ENCODE measurements around the gene TMSB10. TPM values are rescaled to one million over a fixed set of nuclear protein-coding genes. Genes with fewer than 3 reads are reported as not detected.

Gene TMSB10
- total RNA-seq, 1 donor: 3,633 TPM

DNA sequence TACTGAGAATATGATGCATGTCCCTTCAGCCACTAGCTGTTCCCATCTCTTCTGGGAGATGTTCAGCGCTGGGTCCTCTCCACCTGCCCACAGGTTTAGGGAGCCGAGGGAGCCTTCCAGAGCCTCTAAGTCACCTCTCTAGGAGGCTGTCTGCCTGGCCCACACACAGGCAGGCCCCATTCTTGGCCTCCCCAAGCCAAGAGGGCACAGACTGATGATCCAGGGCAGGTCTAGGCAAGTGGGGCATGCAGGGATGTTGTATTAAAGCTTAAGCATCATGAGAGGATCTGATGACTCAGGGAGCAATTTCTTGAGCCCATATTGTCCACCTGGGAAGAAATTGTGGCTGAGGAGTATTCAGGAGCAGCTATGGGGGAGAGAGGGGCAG is 19.9 kb downstream of the TMSB10 start:
- H2AFZ ChIP-seq (ENCODE audit: low read length): no peak overlapping the region
- H3K4me3 ChIP-seq (ENCODE audit: insufficient read depth, low read length): no peak overlapping the region
- peaks cover 23% of the 10 kb centered on the region for H3K4me1 ChIP-seq (ENCODE audit: insufficient read depth, low read length)
- H3K79me2 ChIP-seq (ENCODE audit: insufficient read depth, low read length): no peaks in the 10 kb centered on the region
- H4K20me1 ChIP-seq (ENCODE audit: insufficient read depth, low read length): no peaks in the 10 kb centered on the region
- TF ChIP-seq, protein P1, sequence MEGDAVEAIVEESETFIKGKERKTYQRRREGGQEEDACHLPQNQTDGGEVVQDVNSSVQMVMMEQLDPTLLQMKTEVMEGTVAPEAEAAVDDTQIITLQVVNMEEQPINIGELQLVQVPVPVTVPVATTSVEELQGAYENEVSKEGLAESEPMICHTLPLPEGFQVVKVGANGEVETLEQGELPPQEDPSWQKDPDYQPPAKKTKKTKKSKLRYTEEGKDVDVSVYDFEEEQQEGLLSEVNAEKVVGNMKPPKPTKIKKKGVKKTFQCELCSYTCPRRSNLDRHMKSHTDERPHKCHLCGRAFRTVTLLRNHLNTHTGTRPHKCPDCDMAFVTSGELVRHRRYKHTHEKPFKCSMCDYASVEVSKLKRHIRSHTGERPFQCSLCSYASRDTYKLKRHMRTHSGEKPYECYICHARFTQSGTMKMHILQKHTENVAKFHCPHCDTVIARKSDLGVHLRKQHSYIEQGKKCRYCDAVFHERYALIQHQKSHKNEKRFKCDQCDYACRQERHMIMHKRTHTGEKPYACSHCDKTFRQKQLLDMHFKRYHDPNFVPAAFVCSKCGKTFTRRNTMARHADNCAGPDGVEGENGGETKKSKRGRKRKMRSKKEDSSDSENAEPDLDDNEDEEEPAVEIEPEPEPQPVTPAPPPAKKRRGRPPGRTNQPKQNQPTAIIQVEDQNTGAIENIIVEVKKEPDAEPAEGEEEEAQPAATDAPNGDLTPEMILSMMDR (IDR thresholded peaks at IDR 0.05; ENCODE audit: extremely low read depth, low read depth, low read length): no peak
- no peak overlapping the region for H3K27ac ChIP-seq (ENCODE audit: low read depth, low read length)
- H3K4me2 ChIP-seq (ENCODE audit: insufficient read depth, low read length): peak overlapping the region; percentile 87
- no peaks in the 10 kb centered on the region for H3K36me3 ChIP-seq (ENCODE audit: insufficient read depth, low read length)
- H3K9me3 ChIP-seq (ENCODE audit: low read depth, low read length): no peaks in the 10 kb centered on the region
- H3K27me3 ChIP-seq (ENCODE audit: insufficient read depth, low read length): no peaks in the 10 kb centered on the region
- no peak for DNase-seq (ENCODE audit: insufficient read length, low spot score, missing footprints)

GRCh38 chr2:84925724-84926376 is 20.4 kb downstream of the TMSB10 start:
- Histone ChIP-seq H3K4me1 (ENCODE audit: insufficient read depth, low read length) (peaks cover 20% of the 10 kb centered on the region), H3K4me3 (ENCODE audit: insufficient read depth, low read length) (peak overlapping the region; percentile 73), H3K27ac (ENCODE audit: low read depth, low read length) (no peak overlapping the region), H3K27me3 (ENCODE audit: insufficient read depth, low read length) (no peaks in the 10 kb centered on the region), H2AFZ (ENCODE audit: low read length) (peak overlapping the region; percentile 84), H3K79me2 (ENCODE audit: insufficient read depth, low read length) (no peaks in the 10 kb centered on the region), H3K36me3 (ENCODE audit: insufficient read depth, low read length) (no peaks in the 10 kb centered on the region), H3K4me2 (ENCODE audit: insufficient read depth, low read length) (peak overlapping the region; percentile 87), H3K9me3 (ENCODE audit: low read depth, low read length) (no peaks in the 10 kb centered on the region), H4K20me1 (ENCODE audit: insufficient read depth, low read length) (no peaks in the 10 kb centered on the region)
- TF ChIP-seq, protein P1 (IDR thresholded peaks at IDR 0.05; ENCODE audit: extremely low read depth, low read depth, low read length): peak; percentile 86
- no peak for DNase-seq (ENCODE audit: insufficient read length, low spot score, missing footprints)

DNA sequence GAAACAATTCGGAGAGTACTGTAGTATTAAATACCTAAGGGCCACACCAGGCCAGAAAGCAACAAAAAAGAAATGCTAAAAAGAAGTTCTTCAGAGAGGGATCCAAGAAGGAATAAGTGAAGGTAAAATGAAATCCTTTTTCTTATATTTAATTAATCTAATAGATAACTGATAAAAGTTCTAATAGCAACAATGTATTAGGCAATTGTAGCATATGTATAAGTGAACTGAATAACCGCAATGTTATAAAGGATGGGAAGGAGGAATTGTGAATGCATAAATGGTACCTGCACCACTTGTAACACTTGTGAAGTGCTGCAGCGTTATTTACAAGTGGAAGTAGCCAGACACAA is 21.8 kb downstream of the TMSB10 start:
- Histone ChIP-seq H3K36me3 (ENCODE audit: insufficient read depth, low read length) (no peaks in the 10 kb centered on the region), H3K27ac (ENCODE audit: low read depth, low read length) (no peak overlapping the region), H3K4me1 (ENCODE audit: insufficient read depth, low read length) (peaks cover 20% of the 10 kb centered on the region), H3K27me3 (ENCODE audit: insufficient read depth, low read length) (no peaks in the 10 kb centered on the region), H3K4me3 (ENCODE audit: insufficient read depth, low read length) (no peak overlapping the region), H3K9me3 (ENCODE audit: low read depth, low read length) (no peaks in the 10 kb centered on the region), H4K20me1 (ENCODE audit: insufficient read depth, low read length) (no peaks in the 10 kb centered on the region), H2AFZ (ENCODE audit: low read length) (no peak overlapping the region), H3K4me2 (ENCODE audit: insufficient read depth, low read length) (peak overlapping the region; percentile 87), H3K79me2 (ENCODE audit: insufficient read depth, low read length) (no peaks in the 10 kb centered on the region)
- DNase-seq (ENCODE audit: insufficient read length, low spot score, missing footprints): no peak
- TF ChIP-seq, protein P1 (IDR thresholded peaks at IDR 0.05; ENCODE audit: extremely low read depth, low read depth, low read length): no peak

- TF ChIP-seq, protein P1 (IDR thresholded peaks at IDR 0.05; ENCODE audit: extremely low read depth, low read depth, low read length): no peak
- no peak overlapping the region for H3K27ac ChIP-seq (ENCODE audit: low read depth, low read length)
- no peaks in the 10 kb centered on the region for H3K27me3 ChIP-seq (ENCODE audit: insufficient read depth, low read length)
- H3K4me1 ChIP-seq (ENCODE audit: insufficient read depth, low read length): peaks cover 5% of the 10 kb centered on the region
- no peak overlapping the region for H2AFZ ChIP-seq (ENCODE audit: low read length)
- H3K79me2 ChIP-seq (ENCODE audit: insufficient read depth, low read length): no peaks in the 10 kb centered on the region
- no peaks in the 10 kb centered on the region for H3K36me3 ChIP-seq (ENCODE audit: insufficient read depth, low read length)
- no peak overlapping the region for H3K4me3 ChIP-seq (ENCODE audit: insufficient read depth, low read length)
- no peaks in the 10 kb centered on the region for H3K9me3 ChIP-seq (ENCODE audit: low read depth, low read length)
- H4K20me1 ChIP-seq (ENCODE audit: insufficient read depth, low read length): no peaks in the 10 kb centered on the region
- no peak for DNase-seq (ENCODE audit: insufficient read length, low spot score, missing footprints)
- no peak overlapping the region for H3K4me2 ChIP-seq (ENCODE audit: insufficient read depth, low read length)
Observed at GRCh38 chr2:84931384-84931821, 25.9 kb downstream of the TMSB10 start.

Data from osteoblast (primary cell).